ENCODE results near the gene CPAMD8. TPM values are rescaled to one million over a fixed set of nuclear protein-coding genes. Genes with fewer than 3 reads are reported as not detected.
"Not testable (repeated sequence)": the region's sequence is repeated elsewhere in the genome, so short reads cannot be mapped to it uniquely, and the experiment has no call there.

The CPAMD8 gene
- total and polyA plus RNA-seq, 5 experiments from 2014 or later: 0.89 to 7.5 (median 2.1) TPM

- Mint-ChIP-seq H3K27ac (peak overlapping the region in 2 of 10 donors; percentile 53 to 73), H3K4me1 (no peaks in the 10 kb centered on the region), H3K36me3 (peaks cover 13 to 18% (median 16%) of the 10 kb centered on the region in 3 donors), H3K27me3 (peaks cover 0 to 3% (median 0%) of the 10 kb centered on the region in 5 donors), H3K9me3 (peaks cover 0 to 18% (median 8%) of the 10 kb centered on the region in 9 donors), H3K4me3 (no peak overlapping the region)
- ATAC-seq: no peak
- no peak for DNase-seq
- POLR2A ChIA-PET: no interaction called here
Observed at GRCh38 chr19:16985403-16985802, 41.2 kb downstream of the CPAMD8 start.

GRCh38 chr19:16982586-16982985 is 44.0 kb downstream of the CPAMD8 start:
- ATAC-seq, H3K27ac Mint-ChIP-seq, POLR2A ChIA-PET, H3K4me1 Mint-ChIP-seq, DNase-seq, H3K4me3 Mint-ChIP-seq: not testable (repeated sequence)
- peaks cover 0 to 25% (median 13%) of the 10 kb centered on the region in 9 donors for H3K9me3 Mint-ChIP-seq
- H3K36me3 Mint-ChIP-seq: peaks cover 13 to 16% (median 16%) of the 10 kb centered on the region in 3 donors
- H3K27me3 Mint-ChIP-seq: peaks cover 0 to 10% (median 0%) of the 10 kb centered on the region in 5 donors

DNA sequence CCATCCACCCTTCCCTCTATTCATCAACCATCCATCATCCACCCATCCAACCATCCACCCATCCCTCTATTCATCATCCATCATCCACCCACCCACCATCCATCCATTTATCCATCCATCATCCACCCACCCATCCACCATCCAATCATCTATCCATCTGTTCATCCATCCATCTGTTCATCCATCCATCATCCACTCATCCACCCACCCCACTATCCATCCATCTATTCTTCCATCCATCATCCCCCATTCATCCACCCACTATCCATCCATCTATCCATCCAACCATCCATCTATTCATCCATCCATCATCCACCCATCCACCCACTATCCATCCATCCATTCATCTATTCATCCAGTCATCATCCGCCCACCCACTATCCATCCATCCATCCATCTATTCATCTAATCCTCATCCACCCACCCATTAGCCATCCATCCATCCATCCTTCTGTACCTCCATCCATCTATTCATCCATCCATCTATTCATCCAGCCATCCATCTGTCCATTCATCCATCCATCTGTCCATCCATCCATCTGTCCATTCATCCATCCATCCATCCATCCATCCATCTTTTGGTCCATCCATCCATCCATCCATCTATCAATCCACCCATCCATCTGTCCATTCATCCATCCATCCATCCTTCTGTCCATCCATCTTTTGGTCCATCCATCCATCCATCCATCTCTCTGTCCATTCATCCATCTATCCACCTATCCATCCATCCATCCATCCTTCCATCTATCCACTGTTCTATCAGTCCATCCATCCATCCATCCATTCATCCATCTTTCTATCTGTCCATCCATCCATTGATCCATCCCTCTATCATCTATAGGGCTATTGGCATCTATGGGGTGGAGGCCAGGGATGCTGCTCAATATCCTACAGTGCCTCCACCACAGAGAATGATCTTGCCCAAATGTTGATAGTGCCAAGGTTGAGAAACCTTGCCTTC is 47.5 kb downstream of the CPAMD8 start:
- Mint-ChIP-seq H3K36me3 (peaks cover 7 to 13% (median 9%) of the 10 kb centered on the region in 3 donors), H3K27me3 (peaks cover 0 to 7% (median 0%) of the 10 kb centered on the region in 5 donors), H3K4me1 (no peaks in the 10 kb centered on the region), H3K4me3 (no peak overlapping the region), H3K27ac (no peak overlapping the region), H3K9me3 (peaks cover 0 to 23% (median 7%) of the 10 kb centered on the region in 9 donors)
- ATAC-seq (no peak), DNase-seq (no peak)
- POLR2A ChIA-PET: no interaction called here

DNA sequence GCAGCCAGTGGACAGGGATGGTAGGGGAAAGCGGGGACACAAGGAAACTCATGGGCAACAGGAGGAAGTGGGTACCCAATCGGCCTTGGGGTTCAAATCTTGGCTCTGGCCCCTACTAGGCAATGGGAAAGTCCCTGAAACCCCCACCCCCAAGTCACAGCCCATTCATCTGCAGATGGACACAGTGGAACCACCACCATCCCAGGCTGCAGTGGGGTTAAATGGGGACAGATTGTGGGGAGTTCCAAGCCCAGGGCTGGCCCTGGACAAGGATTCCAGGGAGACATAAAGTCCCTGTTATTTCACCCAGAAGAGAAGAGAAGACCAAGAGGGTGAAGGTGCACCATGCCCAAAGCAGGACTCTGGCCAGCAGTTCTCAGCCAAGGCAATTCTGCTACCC is 48.5 kb downstream of the CPAMD8 start:
- no peaks in the 10 kb centered on the region for H3K4me1 Mint-ChIP-seq
- no peak overlapping the region for H3K4me3 Mint-ChIP-seq
- POLR2A ChIA-PET: no interaction called here
- peaks cover 0 to 7% (median 0%) of the 10 kb centered on the region in 5 donors for H3K27me3 Mint-ChIP-seq
- DNase-seq (no peak), ATAC-seq (no peak)
- no peak overlapping the region for H3K27ac Mint-ChIP-seq
- peaks cover 0 to 8% (median 0%) of the 10 kb centered on the region in 3 donors for H3K36me3 Mint-ChIP-seq
- H3K9me3 Mint-ChIP-seq: peaks cover 0 to 15% (median 0%) of the 10 kb centered on the region in 9 donors

GRCh38 chr19:16977306-16977705 is 49.3 kb downstream of the CPAMD8 start:
- no peak for ATAC-seq
- Mint-ChIP-seq H3K9me3 (peaks cover 0 to 15% (median 0%) of the 10 kb centered on the region in 9 donors), H3K27ac (peak overlapping the region in 1 of 10 donors; percentile 35), H3K36me3 (peaks cover 0 to 8% (median 0%) of the 10 kb centered on the region in 3 donors), H3K4me3 (no peak overlapping the region), H3K4me1 (no peaks in the 10 kb centered on the region), H3K27me3 (peaks cover 0 to 7% (median 0%) of the 10 kb centered on the region in 5 donors)
- POLR2A ChIA-PET: no interaction called here
- DNase-seq: no peak

- Mint-ChIP-seq H3K27ac (peak overlapping the region in 1 of 10 donors; percentile 1), H3K4me1 (no peaks in the 10 kb centered on the region), H3K4me3 (no peak overlapping the region), H3K9me3 (peaks cover 0 to 15% (median 0%) of the 10 kb centered on the region in 9 donors), H3K36me3 (peaks cover 0 to 8% (median 0%) of the 10 kb centered on the region in 3 donors), H3K27me3 (peaks cover 0 to 7% (median 0%) of the 10 kb centered on the region in 5 donors)
- DNase-seq (no peak), ATAC-seq (no peak)
- POLR2A ChIA-PET: no interaction called here
Observed at GRCh38 chr19:16976446-16976845, 50.2 kb downstream of the CPAMD8 start.

DNA sequence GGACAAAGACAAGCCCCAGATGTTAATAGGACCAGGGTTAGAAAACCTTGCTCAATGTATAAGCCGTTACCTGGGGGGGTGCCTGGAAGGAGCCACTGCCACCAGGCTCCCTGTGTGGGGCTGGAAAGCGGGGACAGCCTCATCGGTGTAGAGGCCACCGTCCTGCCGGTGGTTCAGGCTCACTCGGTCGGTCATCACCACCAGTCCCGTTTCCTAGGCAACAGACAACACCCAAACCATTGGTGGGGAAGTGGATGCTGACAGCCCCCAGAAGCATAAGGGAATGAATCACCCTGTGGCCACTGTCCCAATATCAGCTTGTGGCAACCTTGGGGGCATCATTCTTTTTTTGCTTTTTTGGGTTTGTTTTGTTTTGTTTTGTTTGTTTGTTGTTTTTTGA is 55.8 kb downstream of the CPAMD8 start:
- Mint-ChIP-seq H3K4me3 (no peak overlapping the region), H3K27me3 (peaks cover 0 to 1% (median 0%) of the 10 kb centered on the region in 5 donors), H3K27ac (no peak overlapping the region), H3K36me3 (peaks cover 5 to 20% (median 14%) of the 10 kb centered on the region in 3 donors), H3K4me1 (no peaks in the 10 kb centered on the region), H3K9me3 (peaks cover 0 to 28% (median 6%) of the 10 kb centered on the region in 9 donors)
- DNase-seq (no peak), ATAC-seq (no peak)
- POLR2A ChIA-PET: no interaction called here

DNA sequence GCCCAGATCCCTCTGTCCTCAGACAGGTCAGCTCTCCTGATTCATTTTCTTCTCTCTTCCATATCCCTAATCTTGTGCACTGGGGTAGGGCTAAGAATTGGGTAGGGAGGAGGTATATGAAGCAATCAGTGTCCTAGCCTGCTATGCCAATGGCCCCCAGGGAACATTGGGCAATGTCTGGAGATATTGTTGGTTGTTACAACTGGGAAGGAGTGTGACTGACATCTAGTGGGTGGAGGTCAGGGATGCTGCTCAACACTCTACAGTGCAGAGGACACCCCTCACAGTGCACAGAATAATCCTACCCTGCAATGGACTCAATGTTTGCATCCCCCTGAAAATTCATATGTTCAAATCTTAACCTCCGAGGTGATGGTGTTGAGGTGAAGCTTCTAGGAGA is 57.5 kb downstream of the CPAMD8 start:
- H3K9me3 Mint-ChIP-seq: peaks cover 0 to 33% (median 6%) of the 10 kb centered on the region in 9 donors
- no peaks in the 10 kb centered on the region for H3K27me3 Mint-ChIP-seq
- POLR2A ChIA-PET: no interaction called here
- H3K36me3 Mint-ChIP-seq: peaks cover 5 to 22% (median 12%) of the 10 kb centered on the region in 3 donors
- no peak overlapping the region for H3K27ac Mint-ChIP-seq
- H3K4me1 Mint-ChIP-seq: no peaks in the 10 kb centered on the region
- ATAC-seq (no peak), DNase-seq (no peak)
- H3K4me3 Mint-ChIP-seq: no peak overlapping the region

GRCh38 chr19:16960996-16961822 is 65.4 kb downstream of the CPAMD8 start:
- Mint-ChIP-seq H3K36me3 (peaks cover 0 to 12% (median 9%) of the 10 kb centered on the region in 3 donors), H3K4me1 (peaks cover 2 to 12% (median 11%) of the 10 kb centered on the region in 4 donors), H3K27me3 (peaks cover 0 to 14% (median 0%) of the 10 kb centered on the region in 5 donors), H3K9me3 (peaks cover 0 to 10% (median 0%) of the 10 kb centered on the region in 9 donors)
- POLR2A ChIA-PET, DNase-seq, H3K27ac Mint-ChIP-seq, H3K4me3 Mint-ChIP-seq, ATAC-seq: not testable (repeated sequence)

- H3K27ac Mint-ChIP-seq, H3K36me3 Mint-ChIP-seq, ATAC-seq, H3K4me3 Mint-ChIP-seq, H3K9me3 Mint-ChIP-seq, DNase-seq, POLR2A ChIA-PET: not testable (repeated sequence)
- H3K4me1 Mint-ChIP-seq: peaks cover 2 to 14% (median 8%) of the 10 kb centered on the region in 4 donors
- peaks cover 0 to 16% (median 0%) of the 10 kb centered on the region in 5 donors for H3K27me3 Mint-ChIP-seq
Observed at GRCh38 chr19:16958277-16958676, 68.3 kb downstream of the CPAMD8 start.

DNA sequence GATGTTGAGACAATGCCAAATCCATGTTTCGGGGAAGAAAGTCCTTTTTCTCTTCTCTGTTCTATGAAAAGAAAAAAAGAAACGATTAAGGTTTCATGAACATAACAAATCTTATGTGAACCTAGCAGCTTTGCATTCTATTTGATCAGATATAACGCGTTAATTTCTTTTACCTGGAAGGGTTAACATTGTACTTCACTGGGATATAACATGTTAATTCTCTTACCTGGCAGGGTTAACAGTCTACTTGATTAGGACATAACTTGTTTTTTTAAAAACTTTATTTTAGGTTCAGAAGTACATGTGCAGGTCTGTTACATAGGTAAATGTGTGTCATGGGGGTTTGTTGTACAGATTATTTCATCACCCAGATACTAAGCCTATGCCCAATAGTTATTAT is 68.8 kb downstream of the CPAMD8 start:
- no peak for DNase-seq
- Mint-ChIP-seq H3K36me3 (peaks cover 0 to 13% (median 10%) of the 10 kb centered on the region in 3 donors), H3K27me3 (peaks cover 0 to 16% (median 0%) of the 10 kb centered on the region in 5 donors), H3K9me3 (peaks cover 0 to 6% (median 2%) of the 10 kb centered on the region in 9 donors), H3K4me3 (no peak overlapping the region), H3K27ac (no peak overlapping the region), H3K4me1 (peaks cover 0 to 14% (median 8%) of the 10 kb centered on the region in 4 donors)
- POLR2A ChIA-PET: no interaction called here
- ATAC-seq: no peak

- Mint-ChIP-seq H3K4me3 (no peak overlapping the region), H3K27ac (no peak overlapping the region), H3K4me1 (peaks cover 0 to 10% (median 5%) of the 10 kb centered on the region in 4 donors), H3K36me3 (peaks cover 3 to 15% (median 12%) of the 10 kb centered on the region in 3 donors), H3K9me3 (peaks cover 0 to 7% (median 3%) of the 10 kb centered on the region in 9 donors), H3K27me3 (peaks cover 0 to 12% (median 0%) of the 10 kb centered on the region in 5 donors)
- no peak for ATAC-seq
- no peak for DNase-seq
- POLR2A ChIA-PET: no interaction called here
Observed at GRCh38 chr19:16957151-16957701, 69.4 kb downstream of the CPAMD8 start.

All from naive thymus-derived CD8-positive, alpha-beta T cell (primary cell).